GM12892 (cell line): ENCODE data around the gene SBSN.
"Not testable (repeated sequence)": the region's sequence is repeated elsewhere in the genome, so short reads cannot be mapped to it uniquely, and the experiment has no call there.

Source experiments
- DNase-seq: peaks from one replicate; pipeline ENCODE4 v3.0.0; 2011; ENCODE audit not compliant: insufficient read length
- FAIRE-seq: peaks from 2 replicates; lab custom pipeline; 2011; peaks lifted over from hg19 to GRCh38; lab: Jason Lieb, UNC
- POLR2A ChIP-seq: IDR thresholded peaks from 2 replicates; pipeline ENCODE4 v1.6.1; 2011; ENCODE audit warnings: low read depth, low read length, control low read depth
- POLR2AphosphoS5 ChIP-seq: IDR thresholded peaks from 2 replicates; pipeline ENCODE4 v1.6.1; 2011; ENCODE audit warnings: low read depth, low read length, control low read depth
- TAF1 ChIP-seq: IDR thresholded peaks from 2 replicates; pipeline ENCODE4 v1.6.1; 2011; ENCODE audit warnings: low read depth, mild to moderate bottlenecking, control low read depth, low read length, borderline replicate concordance

SBSN gene

DNA sequence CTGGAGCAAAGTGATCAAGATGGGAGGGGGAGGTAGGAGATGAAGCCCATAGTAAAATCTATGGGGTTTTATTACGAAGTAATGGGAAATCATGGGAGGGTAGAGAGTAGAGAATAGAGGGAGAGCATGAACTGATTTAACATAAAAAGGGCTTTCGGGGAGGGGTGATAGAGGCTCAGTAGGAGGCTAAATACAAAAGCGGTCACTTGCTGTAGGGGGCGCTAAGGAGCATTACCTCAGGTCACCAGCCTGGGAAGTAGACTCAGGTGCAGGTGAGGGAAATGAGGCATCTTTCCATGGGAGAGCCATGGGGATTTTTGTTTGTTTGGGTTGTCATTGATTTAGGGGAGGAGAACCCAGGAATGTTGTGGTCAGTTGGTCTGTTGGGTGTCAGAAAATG lies 52.0 kb downstream of the SBSN start:
- DNase-seq (no peak), FAIRE-seq (no peak)
- TF ChIP-seq TAF1 (no peak), POLR2AphosphoS5 (no peak), POLR2A (no peak)

DNA sequence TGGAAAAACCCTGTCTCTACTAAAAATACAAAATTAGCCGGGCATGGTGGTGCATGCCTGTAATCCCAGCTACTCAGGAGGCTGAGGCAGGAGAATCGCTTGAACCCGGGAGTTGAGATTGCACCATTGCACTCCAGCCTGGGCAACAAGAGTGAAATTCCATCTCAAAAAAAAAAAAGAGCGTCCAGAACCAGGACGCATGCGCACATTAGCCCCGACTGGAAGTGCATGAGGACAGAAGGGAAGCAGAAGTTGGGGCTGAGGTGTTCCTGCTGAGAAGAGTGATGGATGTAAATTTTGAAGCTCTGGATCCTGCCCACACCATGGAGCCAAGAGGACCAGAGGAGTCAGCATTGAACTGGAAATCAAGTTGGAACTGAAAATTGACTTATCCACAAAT lies 53.5 kb downstream of the SBSN start:
- FAIRE-seq, DNase-seq: not testable (repeated sequence)

DNA sequence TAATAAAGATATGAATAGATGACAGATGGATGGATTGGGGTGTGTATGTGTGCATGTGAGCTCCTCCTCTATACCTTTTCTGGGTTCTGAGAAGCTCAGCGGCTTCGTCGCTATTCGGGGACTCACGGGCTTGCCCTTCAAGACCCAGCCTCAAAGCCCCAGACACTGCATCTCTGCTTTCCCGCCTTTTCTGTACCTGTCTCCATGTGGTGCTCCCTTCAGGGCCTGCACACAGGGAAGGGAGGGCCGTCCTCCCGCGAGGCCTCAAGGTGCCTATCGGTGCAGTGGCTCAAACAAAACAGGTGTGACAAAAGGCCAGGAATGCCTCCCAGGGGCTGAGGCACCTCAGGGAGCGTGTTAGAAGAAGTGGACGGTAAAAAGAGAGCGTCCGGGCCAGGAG lies 54.0 kb downstream of the SBSN start:
- TF ChIP-seq POLR2AphosphoS5 (no peak), TAF1 (no peak)
- FAIRE-seq (no peak), DNase-seq (no peak)
